B cell (primary cell): Measurements from ENCODE around the gene THSD7B. TPM values are rescaled to one million over a fixed set of nuclear protein-coding genes. Genes with fewer than 3 reads are reported as not detected.

Experiments
- ATAC-seq: fragments of 200-7000 bp; cut with Tn5 transposase; one replicate; pipeline ENCODE4 v1.10.0; 2021; ENCODE audit warnings: low read depth, mild to moderate bottlenecking, moderate number of reproducible peaks, moderate library complexity
- CTCF ChIA-PET: fragments of 350-600 bp; sonication (Branson Sonifier 250); formaldehyde crosslinking; loops from one replicate; lab custom pipeline; 2021; ENCODE audit warnings: antibody characterized with exemption, inconsistent platforms; lab: Charles Lee
- POLR2A ChIA-PET: fragments of 350-600 bp; sonication (Branson Sonifier 250); formaldehyde crosslinking; loops from one replicate; lab custom pipeline; 2021; ENCODE audit warnings: antibody characterized with exemption; lab: Charles Lee
- DNase-seq: peaks from one replicate; pipeline ENCODE4 v3.0.0; 2013
- H2AFZ ChIP-seq: 2 replicates; pipeline ENCODE4 v1.6.1; 2012; ENCODE audit warnings: mild to moderate bottlenecking, low read depth, low read length; ENCODE audit not compliant: insufficient read depth, poor library complexity, severe bottlenecking
- H3K27ac ChIP-seq, 2 donors: 1 replicate in 1 of 2; 2 replicates in 1 of 2; pipeline ENCODE4 v1.5.1; 2012 to 2013; ENCODE audit warnings: low read length in 2 of 2, mild to moderate bottlenecking in 2 of 2, moderate library complexity in 1 of 2
- H3K27me3 ChIP-seq, 4 experiments: fragments of 200-600 bp in 1 of 4; sonication (generic) in 1 of 4; replicated peaks in 1 of 4; 1 replicate in 2 of 4; 2 replicates in 2 of 4; pipeline versions ENCODE4 v1.6.1 to v1.7.0; 2013 to 2016; ENCODE audit warnings: low read length in 3 of 4, mild to moderate bottlenecking in 2 of 4, mixed read lengths in 1 of 4, moderate library complexity in 1 of 4; ENCODE audit not compliant: insufficient read depth in 4 of 4, control insufficient read depth in 3 of 4; ENCODE audit errors: control extremely low read depth in 1 of 4
- H3K36me3 ChIP-seq, 2 experiments: replicated peaks in 1 of 2; 1 replicate in 1 of 2; 2 replicates in 1 of 2; pipeline versions ENCODE4 v1.6.1 to v1.7.1; 2013; ENCODE audit warnings: low read length in 1 of 2; ENCODE audit not compliant: insufficient read depth in 2 of 2, control insufficient read depth in 1 of 2; ENCODE audit errors: control extremely low read depth in 1 of 2, extremely low read depth in 1 of 2
- H3K4me1 ChIP-seq, 2 donors: fragments of 200-600 bp in 1 of 2; sonication (generic) in 1 of 2; 1 replicate in 1 of 2; 2 replicates in 1 of 2; pipeline versions ENCODE4 v1.5.1 to v1.6.1; 2013 to 2017; ENCODE audit warnings: low read length in 2 of 2; ENCODE audit not compliant: control insufficient read depth in 2 of 2, insufficient read depth in 2 of 2
- H3K4me2 ChIP-seq: replicated peaks from 2 replicates; pipeline ENCODE3; 2012; ENCODE audit warnings: mild to moderate bottlenecking, low read depth, low read length; ENCODE audit not compliant: poor library complexity, severe bottlenecking
- H3K4me3 ChIP-seq, 5 experiments: fragments of 200-600 bp in 1 of 5; sonication (generic) in 1 of 5; 1 replicate in 3 of 5; 2 replicates in 2 of 5; pipeline versions ENCODE4 v1.5.1 to v1.7.0; 2011 to 2016; ENCODE audit warnings: low read length in 4 of 5, mild to moderate bottlenecking in 4 of 5, low read depth in 2 of 5, control low read depth in 1 of 5, moderate library complexity in 1 of 5; ENCODE audit not compliant: insufficient read depth in 1 of 5; ENCODE audit errors: control extremely low read depth in 1 of 5, extremely low read depth in 1 of 5
- H3K79me2 ChIP-seq: fragments of 200-600 bp; sonication (generic); one replicate; pipeline ENCODE4 v1.6.0; 2016; ENCODE audit warnings: low read length; ENCODE audit not compliant: control insufficient read depth, insufficient read depth
- H3K9ac ChIP-seq: fragments of 200-600 bp; sonication (generic); 2 replicates; pipeline ENCODE4 v1.6.1; 2017; ENCODE audit warnings: mild to moderate bottlenecking, low read length, moderate library complexity
- H3K9me3 ChIP-seq, 3 donors: one replicate each; pipeline versions ENCODE4 v1.6.1 to v1.7.1; 2013; ENCODE audit warnings: low read length in 2 of 3; ENCODE audit not compliant: control insufficient read depth in 2 of 3, insufficient read depth in 1 of 3; ENCODE audit errors: control extremely low read depth in 1 of 3
- H4K20me1 ChIP-seq: 2 replicates; pipeline ENCODE4 v1.6.0; 2012; ENCODE audit warnings: mild to moderate bottlenecking, low read length; ENCODE audit not compliant: insufficient read depth, control insufficient read depth, poor library complexity, severe bottlenecking
- H3K27ac Mint-ChIP-seq: one replicate; pipeline ENCODE4 v1.8.0; 2021; ENCODE audit warnings: mixed read lengths
- H3K27me3 Mint-ChIP-seq: one replicate; pipeline ENCODE4 v1.8.0; 2021; ENCODE audit warnings: mixed read lengths
- H3K4me1 Mint-ChIP-seq: one replicate; pipeline ENCODE4 v1.8.0; 2021; ENCODE audit warnings: mixed read lengths
- H3K4me3 Mint-ChIP-seq: one replicate; pipeline ENCODE4 v1.8.0; 2021; ENCODE audit warnings: mixed read lengths
- H3K9me3 Mint-ChIP-seq: one replicate; pipeline ENCODE4 v1.8.0; 2022; ENCODE audit warnings: mixed read lengths; ENCODE audit not compliant: insufficient read depth
- EZH2 ChIP-seq: IDR thresholded peaks from 2 replicates; pipeline ENCODE4 v1.6.1; 2012; ENCODE audit warnings: borderline replicate concordance, low read depth, mild to moderate bottlenecking, moderate library complexity, low read length; ENCODE audit not compliant: insufficient read depth, poor library complexity, severe bottlenecking
- WGBS: methylation state at CpG from one replicate; pipeline ENCODE4 v1.1.5; 2013; ENCODE audit warnings: missing lambda C conversion rate; ENCODE audit not compliant: insufficient coverage; 5-methylcytosine and 5-hydroxymethylcytosine counted together
- intact Hi-C: fragments of 100-400 bp; cut with micrococcal nuclease; formaldehyde crosslinking; loops from one replicate; pipeline ENCODE4 v1.10.0; 2022
- polyA plus RNA-seq: library from polyadenylated mRNA; depleted of rRNA; stranded (reverse); fragments of >200 nt; gene quantifications from 2 replicates; pipeline ENCODE4 v1.2.3, GENCODE V29; 2012
- total RNA-seq, 2 donors: library from RNA; stranded (reverse); fragments of 120-200 nt in 1 of 2; gene quantifications; 1 replicate in 1 of 2; 2 replicates in 1 of 2; pipeline versions ENCODE4 v1.2.3 to v1.2.4, GENCODE V29; 2013 to 2022
- TF ChIP-seq, protein P1 (sequence below): fragments of 200-600 bp; IDR thresholded peaks from one replicate; pipeline ENCODE4 v1.8.0; 2022; ENCODE audit warnings: antibody characterized with exemption, mild to moderate bottlenecking

The THSD7B gene
- total and polyA plus RNA-seq, 2 donors (not counting 1 experiment from before 2014, with no cell fraction given): 0.76 TPM; not detected in 1

DNA sequence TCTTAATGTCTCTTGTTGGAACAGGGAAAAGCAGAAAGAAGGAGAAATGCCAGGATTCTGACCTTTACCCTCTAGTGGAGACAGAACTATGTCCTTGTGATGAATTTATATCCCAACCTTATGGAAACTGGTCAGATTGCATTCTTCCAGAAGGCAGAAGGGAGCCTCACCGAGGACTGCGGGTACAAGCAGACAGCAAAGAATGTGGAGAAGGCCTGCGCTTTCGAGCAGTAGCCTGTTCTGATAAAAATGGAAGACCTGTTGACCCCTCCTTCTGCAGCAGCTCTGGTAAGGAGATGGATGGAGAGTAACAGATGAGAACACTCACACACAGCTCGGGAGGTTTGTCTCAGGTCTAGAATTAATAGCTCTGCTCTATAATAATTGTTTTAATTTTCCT is 646.2 kb downstream of the THSD7B start:
- H3K9me3 Mint-ChIP-seq: no peaks in the 10 kb centered on the region
- no peak for ATAC-seq
- WGBS: 93% methylated on average over 4 of the region's 5 CpGs
- H2AFZ ChIP-seq: no peak overlapping the region
- POLR2A ChIA-PET: no interaction called here
- H3K27me3 Mint-ChIP-seq: no peaks in the 10 kb centered on the region
- H4K20me1 ChIP-seq: no peaks in the 10 kb centered on the region
- H3K9ac ChIP-seq: no peak overlapping the region
- H3K27ac ChIP-seq: no peak overlapping the region
- no peaks in the 10 kb centered on the region for H3K9me3 ChIP-seq
- no peaks in the 10 kb centered on the region for H3K27me3 ChIP-seq
- DNase-seq: no peak
- H3K36me3 ChIP-seq: no peaks in the 10 kb centered on the region
- H3K4me1 ChIP-seq: no peaks in the 10 kb centered on the region
- TF ChIP-seq, protein P1, sequence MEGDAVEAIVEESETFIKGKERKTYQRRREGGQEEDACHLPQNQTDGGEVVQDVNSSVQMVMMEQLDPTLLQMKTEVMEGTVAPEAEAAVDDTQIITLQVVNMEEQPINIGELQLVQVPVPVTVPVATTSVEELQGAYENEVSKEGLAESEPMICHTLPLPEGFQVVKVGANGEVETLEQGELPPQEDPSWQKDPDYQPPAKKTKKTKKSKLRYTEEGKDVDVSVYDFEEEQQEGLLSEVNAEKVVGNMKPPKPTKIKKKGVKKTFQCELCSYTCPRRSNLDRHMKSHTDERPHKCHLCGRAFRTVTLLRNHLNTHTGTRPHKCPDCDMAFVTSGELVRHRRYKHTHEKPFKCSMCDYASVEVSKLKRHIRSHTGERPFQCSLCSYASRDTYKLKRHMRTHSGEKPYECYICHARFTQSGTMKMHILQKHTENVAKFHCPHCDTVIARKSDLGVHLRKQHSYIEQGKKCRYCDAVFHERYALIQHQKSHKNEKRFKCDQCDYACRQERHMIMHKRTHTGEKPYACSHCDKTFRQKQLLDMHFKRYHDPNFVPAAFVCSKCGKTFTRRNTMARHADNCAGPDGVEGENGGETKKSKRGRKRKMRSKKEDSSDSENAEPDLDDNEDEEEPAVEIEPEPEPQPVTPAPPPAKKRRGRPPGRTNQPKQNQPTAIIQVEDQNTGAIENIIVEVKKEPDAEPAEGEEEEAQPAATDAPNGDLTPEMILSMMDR: no peak
- no peak for TF ChIP-seq EZH2
- intact Hi-C loops: no loop called here
- no peak overlapping the region for H3K4me3 Mint-ChIP-seq
- no peak overlapping the region for H3K27ac Mint-ChIP-seq
- H3K4me1 Mint-ChIP-seq: no peaks in the 10 kb centered on the region
- H3K4me2 ChIP-seq: no peak overlapping the region
- CTCF ChIA-PET: no interaction called here
- H3K79me2 ChIP-seq: no peaks in the 10 kb centered on the region
- H3K4me3 ChIP-seq: no peak overlapping the region

DNA sequence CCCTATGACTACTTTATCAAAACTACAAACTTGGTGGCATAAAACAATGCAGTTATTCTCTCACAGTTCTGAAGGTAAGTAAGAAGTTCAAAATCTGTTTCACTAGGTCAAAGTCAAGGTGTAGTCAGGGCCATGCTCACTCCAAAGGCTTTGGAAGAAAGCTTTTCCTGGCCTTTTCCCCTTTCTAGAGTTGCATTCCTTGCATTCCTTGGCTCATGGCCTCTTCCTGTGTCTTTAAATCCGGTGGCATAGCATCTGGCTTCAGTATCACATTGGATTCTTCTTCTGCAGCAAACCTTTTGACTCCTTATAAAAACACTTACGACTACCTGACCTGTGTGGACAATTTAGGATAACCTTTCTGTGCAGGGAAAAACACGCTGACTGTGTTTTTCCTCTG is 655.4 kb downstream of the THSD7B start:
- no peaks in the 10 kb centered on the region for H3K4me1 ChIP-seq
- H3K4me1 Mint-ChIP-seq: no peaks in the 10 kb centered on the region
- no peak overlapping the region for H3K4me2 ChIP-seq
- H3K27ac Mint-ChIP-seq: no peak overlapping the region
- H3K9ac ChIP-seq: no peak overlapping the region
- H3K27me3 ChIP-seq: no peaks in the 10 kb centered on the region
- CTCF ChIA-PET: no interaction called here
- no peak for TF ChIP-seq EZH2
- TF ChIP-seq, protein P1: no peak
- no peaks in the 10 kb centered on the region for H4K20me1 ChIP-seq
- no peak overlapping the region for H3K4me3 Mint-ChIP-seq
- H3K4me3 ChIP-seq: no peak overlapping the region
- POLR2A ChIA-PET: no interaction called here
- H3K9me3 ChIP-seq: peaks cover 0 to 3% (median 0%) of the 10 kb centered on the region in 3 donors
- intact Hi-C loops: no loop called here
- no peak overlapping the region for H3K27ac ChIP-seq
- no peaks in the 10 kb centered on the region for H3K79me2 ChIP-seq
- H3K36me3 ChIP-seq: no peaks in the 10 kb centered on the region
- DNase-seq (no peak), ATAC-seq (no peak)
- H3K27me3 Mint-ChIP-seq: no peaks in the 10 kb centered on the region
- no peak overlapping the region for H2AFZ ChIP-seq
- H3K9me3 Mint-ChIP-seq: no peaks in the 10 kb centered on the region
- WGBS: 43% methylated on average over 1 of the region's 3 CpGs
